Caco-2 (cell line): ENCODE measurements around the gene GRIN2D. TPM values are rescaled to one million over a fixed set of nuclear protein-coding genes. Genes with fewer than 3 reads are reported as not detected.
"Not testable (repeated sequence)": the region's sequence is repeated elsewhere in the genome, so short reads cannot be mapped to it uniquely, and the experiment has no call there.

Source experiments
- BruUV-seq: library from RNA; stranded (reverse); fragments of 400-500 nt; replicated peaks from 2 replicates; lab custom pipeline; 2021; lab: Mats Ljungman, UMichigan
- CTCF ChIA-PET: fragments of 300-600 bp; sonication (Branson Sonifier 250); formaldehyde crosslinking; loops from one replicate; lab custom pipeline; 2022; ENCODE audit warnings: antibody characterized with exemption; lab: Charles Lee
- POLR2A ChIA-PET: fragments of 300-600 bp; sonication (Branson Sonifier 250); formaldehyde crosslinking; loops from one replicate; lab custom pipeline; 2022; ENCODE audit warnings: antibody characterized with exemption; lab: Charles Lee
- DNase-seq, 2 experiments: peaks; one replicate each; pipeline versions ENCODE4 v3.0.0 to v3.0.0-alpha.2; 2020 to 2022
- H3K27me3 ChIP-seq: replicated peaks from 2 replicates; pipeline ENCODE4 v1.6.0; 2011; ENCODE audit warnings: low read length; ENCODE audit not compliant: control insufficient read depth, insufficient read depth
- H3K36me3 ChIP-seq: 2 replicates; pipeline ENCODE4 v1.5.1; 2011; ENCODE audit warnings: low read length; ENCODE audit not compliant: control insufficient read depth, insufficient read depth
- H3K4me1 ChIP-seq: fragments of 250-450 bp; sonication (Bioruptor Pico); 2 replicates; pipeline ENCODE4 v1.5.1; 2020; ENCODE audit warnings: mild to moderate bottlenecking
- H3K4me3 ChIP-seq: 2 replicates; pipeline ENCODE4 v1.5.1; 2011; ENCODE audit warnings: low read depth, mild to moderate bottlenecking, control low read depth, low read length
- H3K9me3 ChIP-seq: fragments of 250-450 bp; sonication (Bioruptor Pico); 2 replicates; pipeline ENCODE4 v1.5.1; 2020; ENCODE audit warnings: mild to moderate bottlenecking, moderate library complexity
- H3K27ac Mint-ChIP-seq: one replicate; pipeline ENCODE4 v1.8.0; 2022; ENCODE audit warnings: mixed read lengths; ENCODE audit not compliant: unreplicated experiment
- H3K27me3 Mint-ChIP-seq: one replicate; pipeline ENCODE4 v1.8.0; 2022; ENCODE audit warnings: mixed read lengths; ENCODE audit not compliant: insufficient read depth, unreplicated experiment
- H3K36me3 Mint-ChIP-seq: one replicate; pipeline ENCODE4 v1.8.0; 2022; ENCODE audit warnings: mild to moderate bottlenecking, mixed read lengths; ENCODE audit not compliant: insufficient read depth, unreplicated experiment
- H3K4me1 Mint-ChIP-seq: one replicate; pipeline ENCODE4 v1.8.0; 2022; ENCODE audit warnings: low read depth, mixed read lengths; ENCODE audit not compliant: unreplicated experiment
- H3K4me3 Mint-ChIP-seq: one replicate; pipeline ENCODE4 v1.8.0; 2022; ENCODE audit warnings: mild to moderate bottlenecking, moderate library complexity, mixed read lengths; ENCODE audit not compliant: unreplicated experiment
- H3K9me3 Mint-ChIP-seq: one replicate; pipeline ENCODE4 v1.8.0; 2022; ENCODE audit warnings: mixed read lengths; ENCODE audit not compliant: unreplicated experiment
- intact Hi-C: fragments of 100-400 bp; cut with micrococcal nuclease; formaldehyde crosslinking; loops from one replicate; pipeline ENCODE4 v1.10.0; 2022; ENCODE audit not compliant: unreplicated experiment
- total RNA-seq: library from RNA; stranded (reverse); gene quantifications from 2 replicates; pipeline ENCODE4 v1.2.3, GENCODE V29; 2022
- TF ChIP-seq, protein P1 (sequence below), 2 experiments: fragments of 200-600 bp in 1 of 2; IDR thresholded peaks; 1 replicate in 1 of 2; 2 replicates in 1 of 2; pipeline versions ENCODE4 v1.5.1 to v1.8.0; 2011 to 2022; ENCODE audit warnings: antibody characterized with exemption in 1 of 2, control low read depth in 1 of 2, inconsistent platforms in 1 of 2, low read depth in 1 of 2, low read length in 1 of 2, mild to moderate bottlenecking in 1 of 2, moderate library complexity in 1 of 2; ENCODE audit not compliant: insufficient read depth in 1 of 2, severe bottlenecking in 1 of 2, unreplicated experiment in 1 of 2

GRIN2D gene
- total RNA-seq, 1 experiment from 2014 or later, result 6.5 TPM

DNA sequence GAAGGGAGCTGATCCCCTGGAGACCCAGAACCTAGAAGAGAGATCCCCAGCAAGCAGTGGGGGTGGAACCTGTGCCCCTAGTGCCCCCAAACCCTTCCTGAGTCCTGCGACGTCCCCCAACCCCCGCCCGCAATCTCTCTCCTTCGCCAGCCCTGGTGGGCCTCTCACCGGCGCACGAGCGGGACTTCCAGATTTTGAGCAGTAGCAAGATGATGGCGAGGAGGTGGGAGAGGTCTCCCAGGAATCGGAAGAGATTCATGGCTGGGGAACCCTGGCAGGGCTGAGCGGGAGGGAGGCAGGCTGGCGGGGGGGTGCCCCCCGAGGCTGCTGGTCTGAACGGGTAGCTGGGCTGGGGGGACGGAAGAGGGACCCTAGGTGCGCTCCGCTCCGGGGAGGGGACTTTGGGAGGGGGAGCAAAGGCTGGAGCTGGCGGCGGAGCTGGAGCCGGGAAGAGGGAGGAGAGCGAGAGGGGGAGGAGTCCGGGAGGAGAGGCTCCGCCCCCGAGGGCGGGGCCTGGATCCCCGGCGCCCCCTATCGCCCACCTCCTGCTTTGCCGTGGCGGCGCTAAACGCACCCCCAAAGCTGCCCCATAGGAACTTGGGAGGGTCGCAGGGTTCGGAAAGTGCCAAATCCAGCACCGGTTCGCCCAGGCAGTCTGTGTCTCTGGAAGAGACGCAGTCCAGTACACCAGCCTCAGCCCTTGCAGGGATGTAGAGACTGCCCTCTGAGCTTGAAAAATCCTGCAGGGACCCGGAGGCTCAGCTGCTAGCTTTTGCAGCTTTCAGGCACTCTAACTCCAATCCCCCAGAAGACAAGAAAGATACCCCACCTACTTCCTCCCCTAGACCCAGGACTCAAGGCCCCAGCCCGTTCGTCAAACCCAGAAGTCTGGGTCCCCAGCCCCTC, 2.1 kb upstream of the GRIN2D start, which contains the start of gene KDELR1:
Gene KDELR1, minus strand, starts transcription at position 452 of the 906 bp plus-strand sequence. Its CDS starts 193 bp downstream, at position 259.
- BruUV-seq, result TSS peak; percentile 55
- Histone ChIP-seq H3K4me1 (peaks cover 27% of the 10 kb centered on the region), H3K36me3 (peaks cover 1% of the 10 kb centered on the region; the same call in 1 of the 2 replicates), H3K4me3 (peak within 1 kb of the TSS; percentile 70), H3K27me3 (no peaks in the 10 kb centered on the region), H3K9me3 (no peaks in the 10 kb centered on the region)
- peak; percentile 75 to 86 for DNase-seq
- POLR2A ChIA-PET, result interaction anchor here (0.5 to 2.4 kb wide), 10 partner anchors 9 to 228 kb away, joined by 3 to 21 read pairs (median 5); partner anchors contain the start of genes CARD8, RPL18, SPHK2 and SYNGR4
- Mint-ChIP-seq H3K27me3 (no peaks in the 10 kb centered on the region), H3K36me3 (peaks cover 74% of the 10 kb centered on the region), H3K4me1 (peaks cover 33% of the 10 kb centered on the region), H3K27ac (peak within 1 kb of the TSS; percentile 61), H3K9me3 (no peaks in the 10 kb centered on the region), H3K4me3 (peak within 1 kb of the TSS; percentile 80)
- CTCF ChIA-PET, result interaction anchor here (0.5 to 2.2 kb wide), 34 partner anchors 9 to 242 kb away, joined by 3 to 49 read pairs (median 4); partner anchors contain the start of genes CARD8, GRWD1, SYNGR4 and TMEM143
- TF ChIP-seq, protein P1, sequence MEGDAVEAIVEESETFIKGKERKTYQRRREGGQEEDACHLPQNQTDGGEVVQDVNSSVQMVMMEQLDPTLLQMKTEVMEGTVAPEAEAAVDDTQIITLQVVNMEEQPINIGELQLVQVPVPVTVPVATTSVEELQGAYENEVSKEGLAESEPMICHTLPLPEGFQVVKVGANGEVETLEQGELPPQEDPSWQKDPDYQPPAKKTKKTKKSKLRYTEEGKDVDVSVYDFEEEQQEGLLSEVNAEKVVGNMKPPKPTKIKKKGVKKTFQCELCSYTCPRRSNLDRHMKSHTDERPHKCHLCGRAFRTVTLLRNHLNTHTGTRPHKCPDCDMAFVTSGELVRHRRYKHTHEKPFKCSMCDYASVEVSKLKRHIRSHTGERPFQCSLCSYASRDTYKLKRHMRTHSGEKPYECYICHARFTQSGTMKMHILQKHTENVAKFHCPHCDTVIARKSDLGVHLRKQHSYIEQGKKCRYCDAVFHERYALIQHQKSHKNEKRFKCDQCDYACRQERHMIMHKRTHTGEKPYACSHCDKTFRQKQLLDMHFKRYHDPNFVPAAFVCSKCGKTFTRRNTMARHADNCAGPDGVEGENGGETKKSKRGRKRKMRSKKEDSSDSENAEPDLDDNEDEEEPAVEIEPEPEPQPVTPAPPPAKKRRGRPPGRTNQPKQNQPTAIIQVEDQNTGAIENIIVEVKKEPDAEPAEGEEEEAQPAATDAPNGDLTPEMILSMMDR (IDR thresholded peaks at IDR 0.05; ENCODE audit: insufficient read depth in 1 of 2, low read depth in 1 of 2, low read length in 1 of 2, severe bottlenecking in 1 of 2, unreplicated experiment in 1 of 2), result peak; percentile 95 to 98
- intact Hi-C loops, result loop anchor here (1.0 to 5.0 kb wide), 6 partner anchors 8 to 191 kb away; partner anchors contain the start of genes CYTH2 and SYNGR4

DNA sequence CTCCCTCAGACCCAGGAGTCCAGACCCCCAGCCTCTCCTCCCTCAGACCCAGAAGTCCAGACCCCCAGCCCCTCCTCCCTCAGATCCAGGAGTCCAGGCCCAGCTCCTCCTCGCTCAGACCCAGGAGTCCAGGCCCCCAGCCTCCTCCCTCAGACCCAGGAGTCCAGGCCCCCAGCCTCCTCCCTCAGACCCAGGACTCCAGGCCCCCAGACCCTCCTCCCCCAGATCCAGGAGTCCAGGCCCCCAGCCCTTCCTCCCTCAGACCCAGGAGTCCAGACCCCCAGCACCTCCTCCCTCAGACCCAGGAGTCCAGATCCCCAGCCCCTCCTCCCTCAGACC, 1.5 kb upstream of the GRIN2D start:
- BruUV-seq, H3K27me3 Mint-ChIP-seq, H3K36me3 ChIP-seq, H3K9me3 Mint-ChIP-seq, DNase-seq, H3K27me3 ChIP-seq, H3K4me3 ChIP-seq, H3K9me3 ChIP-seq: not testable (repeated sequence)
- CTCF ChIA-PET, result interaction anchor here (0.5 to 2.2 kb wide), 31 partner anchors 8 to 241 kb away, joined by 3 to 49 read pairs (median 6); partner anchors contain the start of genes CARD8, GRWD1, SYNGR4 and TMEM143
- POLR2A ChIA-PET, result interaction anchor here (0.5 to 2.4 kb wide), 7 partner anchors 8 to 192 kb away, joined by 3 to 21 read pairs (median 6); partner anchors contain the start of genes CARD8, SYNGR4 and TMEM143
- peaks cover 34% of the 10 kb centered on the region for H3K4me1 ChIP-seq
- Mint-ChIP-seq H3K27ac (peak overlapping the region; percentile 61), H3K4me1 (peaks cover 33% of the 10 kb centered on the region), H3K36me3 (peaks cover 67% of the 10 kb centered on the region), H3K4me3 (peak overlapping the region; percentile 80)
- intact Hi-C loops, result loop anchor here (5.0 kb wide), 3 partner anchors 40 to 190 kb away; partner anchors contain the start of gene CYTH2

DNA sequence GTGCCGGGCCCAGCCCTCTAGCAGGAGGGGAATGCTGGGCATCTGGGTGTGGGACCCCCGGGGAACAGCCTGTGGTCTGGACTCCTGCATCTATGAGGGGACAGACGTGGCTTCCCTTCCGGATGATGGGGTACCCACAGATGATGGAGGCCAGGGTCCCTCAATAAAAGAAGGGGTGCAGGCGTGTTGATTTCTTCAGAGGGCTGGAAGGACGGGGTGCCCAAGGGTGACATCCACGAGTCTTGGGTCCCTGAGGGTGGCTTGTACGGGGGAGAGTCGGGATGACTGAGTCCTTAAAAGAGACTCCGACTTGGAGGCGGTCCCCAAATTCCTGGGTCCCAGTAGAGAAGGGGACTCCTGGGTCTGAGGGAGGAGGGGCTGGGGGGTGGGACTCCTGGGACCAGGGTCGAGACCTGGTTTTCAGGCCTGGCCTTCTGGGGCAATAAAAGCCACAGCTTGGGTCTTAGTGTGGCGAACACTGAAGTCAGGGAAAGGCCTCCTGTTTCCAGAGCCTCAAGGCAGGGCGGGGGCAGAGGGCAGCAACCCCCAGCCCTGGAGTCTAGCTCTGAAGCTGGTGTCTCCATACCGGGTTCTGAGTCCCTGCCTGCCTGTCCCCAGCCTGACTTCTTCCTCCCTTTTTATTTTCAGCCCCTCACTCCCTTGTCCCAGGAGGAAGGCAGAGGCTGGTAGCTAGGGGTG, 459 bp upstream of the GRIN2D start:
- TF ChIP-seq, protein P1 (IDR thresholded peaks at IDR 0.05; ENCODE audit: insufficient read depth in 1 of 2, low read depth in 1 of 2, low read length in 1 of 2, severe bottlenecking in 1 of 2, unreplicated experiment in 1 of 2), result no peak
- peak overlapping the region; percentile 36 for H3K4me3 ChIP-seq
- H3K9me3 ChIP-seq, result no peaks in the 10 kb centered on the region
- ChIA-PET POLR2A (interaction anchor here (0.5 to 1.6 kb wide), 2 partner anchors 29 to 161 kb away, joined by 10 to 11 read pairs; partner anchors contain the start of genes SYNGR4 and TMEM143), CTCF (interaction anchor here (0.6 to 1.0 kb wide), 4 partner anchors 9 to 216 kb away, joined by 3 to 6 read pairs (median 4); no protein-coding TSS in a partner anchor)
- Mint-ChIP-seq H3K4me1 (peaks cover 44% of the 10 kb centered on the region), H3K4me3 (peak overlapping the region; percentile 66), H3K27me3 (no peaks in the 10 kb centered on the region), H3K9me3 (no peaks in the 10 kb centered on the region), H3K36me3 (peaks cover 66% of the 10 kb centered on the region), H3K27ac (no peak overlapping the region)
- no TSS peak for BruUV-seq
- intact Hi-C loops, result loop anchor here (5.0 kb wide), 3 partner anchors 41 to 189 kb away; partner anchors contain the start of gene CYTH2
- H3K27me3 ChIP-seq, result no peaks in the 10 kb centered on the region
- H3K4me1 ChIP-seq, result peaks cover 40% of the 10 kb centered on the region
- H3K36me3 ChIP-seq, result 0 out of 2 replicates have a peak, but pooled peaks cover 1% of the 10 kb centered on the region
- DNase-seq, result no peak
